GM19455 (cell line): ENCODE measurements around the gene ATP11C.
"Not testable (repeated sequence)": the region's sequence is repeated elsewhere in the genome, so short reads cannot be mapped to it uniquely, and the experiment has no call there.

Experiments
- ATAC-seq: cut with Tn5 transposase; IDR thresholded peaks from one replicate; pipeline ENCODE4 v1.9.1; 2021; ENCODE audit not compliant: unreplicated experiment

The ATP11C gene

DNA sequence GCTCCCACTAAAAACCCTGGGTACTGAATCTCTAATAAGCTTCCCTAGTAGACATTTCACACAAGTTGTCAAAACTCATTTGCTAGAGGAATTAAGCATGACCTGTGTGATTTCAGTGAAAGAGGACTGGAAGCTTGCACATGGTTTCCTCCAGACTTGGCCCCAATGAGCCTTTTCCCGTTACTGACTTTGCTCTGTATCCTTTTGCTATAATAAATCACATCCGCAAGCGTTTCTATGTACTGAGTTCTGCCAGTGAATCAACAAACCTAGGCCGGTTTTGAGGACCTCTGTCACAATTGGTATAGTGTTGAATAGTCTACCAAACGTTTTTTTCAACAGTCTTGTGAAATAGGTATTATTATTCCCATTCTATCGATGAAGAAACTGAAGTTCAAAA, 8.2 kb downstream of the ATP11C start:
- no peak for ATAC-seq

DNA sequence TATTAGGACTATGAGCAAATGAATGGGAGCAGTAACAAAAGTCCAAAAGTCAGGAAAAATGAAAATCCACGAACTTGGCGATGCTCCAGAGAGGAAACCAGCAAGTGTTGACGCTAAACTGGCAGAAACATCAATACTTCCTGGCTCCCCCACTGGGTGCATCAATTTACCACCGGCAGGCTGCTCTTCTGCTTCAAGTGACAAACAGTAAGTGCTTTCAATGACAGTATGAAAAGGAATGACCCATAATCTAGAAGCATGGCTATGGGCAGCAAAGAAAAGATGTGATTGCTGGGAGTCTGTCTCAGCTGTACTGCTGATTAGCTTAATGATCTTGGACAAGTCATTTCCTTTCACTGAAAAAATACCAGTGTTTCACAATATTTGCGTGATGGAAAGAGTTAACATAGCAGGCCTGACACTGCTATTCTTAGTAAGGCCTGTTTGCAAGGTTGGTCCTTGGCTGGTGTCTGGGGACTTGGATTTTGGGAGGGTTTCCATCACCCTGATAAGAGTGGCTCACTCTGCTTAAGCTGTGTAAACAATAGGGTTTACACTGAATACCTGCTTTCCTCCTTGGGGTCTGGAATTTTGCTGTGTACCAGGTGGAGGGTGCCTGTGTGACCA, 8.7 kb downstream of the ATP11C start:
- ATAC-seq: no peak

DNA sequence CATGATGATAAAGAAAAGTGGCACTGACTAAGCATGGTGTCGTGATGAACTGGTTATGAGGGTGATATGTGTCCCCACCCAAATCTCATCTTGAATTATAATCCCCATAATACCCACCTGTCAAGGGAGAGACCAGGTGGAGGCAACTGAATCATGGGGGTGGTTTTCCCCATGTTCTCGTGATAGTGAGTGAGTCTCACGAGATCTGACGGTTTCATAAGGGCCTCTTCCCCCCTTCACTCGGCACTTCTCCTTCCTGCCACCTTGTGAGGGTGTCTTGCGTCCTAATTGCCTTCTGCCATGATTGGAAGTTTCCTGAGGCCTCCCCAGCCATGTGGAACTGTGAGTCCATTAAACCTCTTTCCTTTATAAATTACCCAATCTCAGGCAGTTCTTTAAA, 11.7 kb downstream of the ATP11C start:
- ATAC-seq: not testable (repeated sequence)

DNA sequence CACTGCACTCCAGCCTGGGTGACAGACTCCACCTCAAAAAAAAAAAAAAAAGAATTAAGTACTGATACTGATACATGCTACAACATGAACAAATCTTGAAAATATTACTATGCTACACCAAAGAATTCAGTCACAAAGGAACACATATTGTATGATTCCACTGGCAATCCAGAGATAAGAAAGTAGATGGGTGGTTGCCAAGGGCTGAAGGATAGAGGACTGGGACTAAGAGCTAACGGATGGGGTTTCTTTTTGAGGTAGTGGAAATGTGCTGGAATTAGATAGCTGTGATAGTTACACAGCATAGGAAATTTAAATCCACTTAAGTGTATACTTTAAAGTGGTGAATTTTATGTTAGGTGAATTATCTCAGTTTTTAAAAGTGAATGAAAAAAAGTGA, 12.5 kb downstream of the ATP11C start:
- ATAC-seq: no peak

DNA sequence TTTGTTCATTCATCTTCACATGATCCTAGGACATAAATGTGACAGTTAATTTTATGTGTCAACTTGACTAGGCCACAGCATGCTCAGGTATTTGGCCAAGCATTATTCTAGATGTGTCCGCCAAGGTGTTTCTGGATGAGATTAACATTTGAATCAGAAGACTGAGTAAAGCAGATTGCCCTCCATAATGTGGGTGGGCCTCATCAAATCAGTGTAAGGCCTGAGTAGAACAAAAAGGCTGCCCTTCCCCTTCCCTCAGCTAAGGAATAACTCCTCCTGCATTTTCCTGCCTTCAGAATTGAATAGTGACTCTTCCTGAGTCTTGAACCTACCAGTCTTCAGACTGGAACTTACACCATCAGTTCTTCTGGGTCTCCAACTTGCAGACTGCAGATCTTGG, 18.4 kb downstream of the ATP11C start:
- ATAC-seq: no peak

DNA sequence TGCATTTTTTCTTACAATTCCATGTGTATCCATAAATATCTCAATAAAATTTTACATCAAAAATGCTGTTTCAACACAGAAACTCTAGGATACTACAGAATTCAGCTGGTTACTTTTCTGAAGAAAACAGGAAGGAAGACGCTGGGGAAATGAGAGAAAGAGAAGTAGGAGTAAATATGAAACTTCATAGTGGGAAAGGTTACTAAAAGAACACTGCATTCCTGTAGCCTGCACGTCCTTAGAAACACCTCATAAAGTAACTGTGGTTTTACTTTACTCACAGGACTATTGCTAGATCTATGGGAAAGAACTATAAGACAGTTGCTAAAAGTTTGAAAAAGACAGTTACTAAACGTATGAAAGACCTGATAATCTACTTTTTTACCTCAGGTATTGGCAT, 23.1 kb downstream of the ATP11C start:
- no peak for ATAC-seq

DNA sequence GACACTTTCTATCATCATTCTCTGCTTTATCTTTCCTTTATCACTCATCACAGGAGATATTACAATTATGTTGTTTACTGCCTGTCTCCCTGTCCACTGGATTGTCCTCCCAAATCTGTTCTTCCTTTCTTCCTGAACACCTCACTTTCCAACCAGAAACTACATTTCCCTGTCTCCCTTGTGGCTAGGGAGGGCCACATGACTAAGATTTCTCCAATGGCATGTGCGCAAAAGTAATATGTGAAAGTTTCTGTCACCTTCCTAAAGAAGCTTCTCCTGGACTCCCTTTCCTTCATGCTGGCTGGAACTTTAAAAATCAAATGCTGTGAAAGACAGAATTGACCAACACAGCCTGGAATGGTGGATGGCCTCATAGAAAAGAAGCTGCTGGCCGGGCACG, 25.8 kb downstream of the ATP11C start:
- ATAC-seq: no peak

DNA sequence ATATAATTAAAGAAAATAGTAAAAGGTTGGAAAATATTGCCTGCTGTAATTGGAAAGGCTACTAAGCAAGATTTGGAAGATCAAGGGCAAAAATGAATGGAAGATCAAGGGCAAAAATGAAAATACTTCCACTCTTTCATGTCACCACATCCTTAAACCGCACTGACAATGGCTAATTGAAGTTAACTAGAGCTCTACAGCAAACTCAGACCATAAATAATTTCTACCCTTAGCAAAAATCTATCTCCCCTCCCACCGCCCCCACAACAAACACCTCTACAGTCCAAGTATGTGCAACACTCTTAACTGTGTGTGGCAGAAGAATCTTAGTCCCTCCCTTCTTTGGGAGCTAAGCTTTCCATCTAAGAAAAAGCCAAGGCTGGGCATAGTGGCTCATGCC, 27.1 kb downstream of the ATP11C start:
- ATAC-seq: no peak

DNA sequence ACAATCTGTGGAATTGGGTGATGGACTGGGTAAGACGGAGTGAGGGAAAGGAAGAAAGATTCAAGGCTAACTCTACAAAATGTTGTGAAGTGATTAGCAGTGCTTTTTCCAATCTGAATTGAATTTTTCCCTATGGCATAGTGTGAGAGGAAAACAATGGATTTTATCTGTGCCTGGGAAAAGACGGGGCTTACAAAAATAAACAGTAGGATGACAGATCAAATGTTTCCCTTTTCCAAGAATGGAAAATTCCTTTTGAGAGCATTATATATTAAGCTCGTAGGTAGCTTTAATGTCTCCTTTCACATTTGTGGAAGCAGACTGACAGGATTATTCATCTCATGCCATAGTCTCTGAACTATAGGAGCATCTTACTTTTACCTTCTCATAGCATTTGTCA, 27.8 kb downstream of the ATP11C start:
- no peak for ATAC-seq

DNA sequence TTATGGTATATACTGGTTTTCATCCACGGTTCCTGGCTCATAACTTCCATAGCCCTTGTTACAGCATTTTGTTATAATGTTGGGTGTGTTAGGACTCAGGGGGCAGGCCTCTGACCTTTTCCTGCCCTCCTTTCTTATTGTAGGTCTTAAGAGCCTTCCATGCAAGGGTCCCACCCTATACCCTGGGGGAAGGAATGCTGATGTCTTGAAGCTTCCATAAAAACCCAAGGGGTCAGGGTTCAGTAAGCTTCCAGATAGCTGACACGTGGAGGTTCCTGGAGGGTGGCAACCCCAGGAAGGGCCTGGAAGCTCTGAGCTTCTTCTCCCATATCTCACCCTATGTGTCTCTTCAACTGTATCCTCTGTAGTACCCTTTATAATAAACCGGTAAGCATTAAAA, 29.6 kb downstream of the ATP11C start:
- no peak for ATAC-seq

DNA sequence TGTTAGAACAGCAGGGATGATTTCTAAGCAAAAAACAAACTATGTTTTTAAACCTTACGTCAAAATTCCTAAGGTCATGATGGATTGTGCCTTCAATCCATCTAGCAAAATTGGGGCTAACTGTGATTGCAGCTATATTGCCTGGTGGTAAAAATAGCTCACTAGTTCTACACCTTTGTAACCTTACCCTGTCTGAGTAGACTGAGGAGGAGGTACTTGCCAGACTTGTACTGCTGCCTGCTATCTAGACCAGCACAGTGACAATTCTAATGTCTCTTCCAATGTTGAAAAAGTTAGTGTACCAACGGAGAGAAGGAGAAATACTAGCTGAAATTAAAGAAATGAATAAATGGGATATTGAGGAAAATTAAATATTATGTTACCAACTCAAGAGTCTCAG, 30.3 kb downstream of the ATP11C start:
- no peak for ATAC-seq

DNA sequence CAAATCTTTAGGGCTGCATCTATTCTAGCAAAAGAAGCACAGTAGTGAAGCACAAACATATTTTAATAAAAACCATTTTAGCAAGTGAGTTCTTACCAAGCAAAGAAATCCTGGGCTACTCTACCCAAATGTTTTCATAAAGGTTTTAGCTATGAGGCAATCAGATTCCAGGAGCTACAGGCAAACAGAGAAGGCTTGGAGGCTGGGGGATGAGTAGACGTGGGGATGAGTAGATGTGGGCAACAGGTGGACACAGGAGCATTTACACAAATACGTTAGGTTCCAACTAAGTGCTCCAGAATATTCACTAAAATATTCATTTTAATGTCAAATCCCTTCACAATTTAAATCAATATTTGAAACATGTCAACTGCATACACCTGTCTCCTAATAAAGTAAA, 34.5 kb downstream of the ATP11C start:
- no peak for ATAC-seq

DNA sequence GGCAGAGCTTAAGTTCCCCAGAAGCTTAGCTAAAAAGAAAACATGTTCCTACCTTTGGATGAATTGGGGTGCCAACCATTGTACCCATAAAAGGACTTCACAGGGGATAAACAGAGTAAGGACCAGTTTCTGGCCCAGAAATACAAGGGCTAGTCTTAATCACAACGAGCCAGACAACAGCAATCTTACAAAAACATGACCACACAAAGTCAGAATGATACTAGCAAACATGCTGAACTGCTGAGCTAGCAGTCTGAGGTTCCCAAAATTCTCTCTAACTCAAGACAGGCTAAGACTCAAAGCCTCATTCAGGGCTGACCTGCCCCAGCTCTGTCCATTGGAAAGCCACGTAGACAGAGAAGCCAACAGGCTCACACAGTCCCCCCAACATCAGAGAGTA, 40.3 kb downstream of the ATP11C start:
- ATAC-seq: peak; percentile 74

DNA sequence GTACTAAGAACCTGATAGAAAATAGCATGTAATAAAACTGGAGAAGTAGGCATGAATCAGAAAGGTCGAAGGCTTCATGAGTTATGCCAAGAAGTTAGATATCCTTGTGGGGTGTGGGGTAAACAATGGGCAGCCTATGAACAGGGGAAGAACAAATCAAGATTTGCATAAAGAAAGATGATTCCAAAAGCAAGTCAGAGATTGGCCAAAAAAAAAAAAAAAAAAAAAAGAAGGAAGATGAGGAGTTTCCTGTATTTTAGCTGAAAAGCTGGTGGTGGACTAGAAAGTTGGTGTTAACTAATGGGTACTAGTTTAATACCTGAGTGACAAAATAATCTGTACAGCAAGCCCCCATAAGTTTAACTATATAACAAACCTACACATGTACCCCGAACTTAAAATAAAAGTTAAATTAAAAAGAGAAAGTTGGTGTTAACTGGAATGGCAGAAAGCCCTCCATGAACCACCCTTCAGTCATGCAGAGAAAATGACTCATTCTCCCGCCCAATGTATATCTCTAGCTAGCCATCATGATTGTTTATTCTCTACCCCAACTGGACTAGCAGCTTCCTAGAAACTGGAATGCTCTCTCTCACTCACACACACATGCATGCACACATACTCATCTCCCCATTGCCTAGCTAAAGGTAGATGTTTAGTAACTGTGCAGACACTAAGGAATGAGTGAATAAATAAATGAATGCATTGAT, 41.7 kb downstream of the ATP11C start:
- ATAC-seq: no peak

DNA sequence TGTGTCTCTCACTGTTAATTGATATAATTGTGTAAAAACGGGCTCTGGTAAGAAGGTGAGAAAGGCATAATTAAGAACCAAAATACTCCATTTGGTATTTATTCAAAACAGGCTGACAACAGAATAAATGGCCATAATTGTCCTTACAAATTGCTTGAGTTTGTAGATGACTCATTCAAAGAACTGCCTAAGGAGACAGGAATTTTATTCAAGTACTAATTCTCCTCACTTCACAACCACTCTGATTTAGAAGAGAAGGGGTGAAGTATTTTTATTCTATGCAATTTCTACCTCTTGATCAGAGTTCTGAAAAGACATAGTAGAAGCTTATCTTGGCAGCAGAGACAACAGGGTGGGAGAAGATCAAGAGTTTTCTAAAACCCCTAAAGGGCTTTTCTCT, 43.1 kb downstream of the ATP11C start:
- no peak for ATAC-seq

DNA sequence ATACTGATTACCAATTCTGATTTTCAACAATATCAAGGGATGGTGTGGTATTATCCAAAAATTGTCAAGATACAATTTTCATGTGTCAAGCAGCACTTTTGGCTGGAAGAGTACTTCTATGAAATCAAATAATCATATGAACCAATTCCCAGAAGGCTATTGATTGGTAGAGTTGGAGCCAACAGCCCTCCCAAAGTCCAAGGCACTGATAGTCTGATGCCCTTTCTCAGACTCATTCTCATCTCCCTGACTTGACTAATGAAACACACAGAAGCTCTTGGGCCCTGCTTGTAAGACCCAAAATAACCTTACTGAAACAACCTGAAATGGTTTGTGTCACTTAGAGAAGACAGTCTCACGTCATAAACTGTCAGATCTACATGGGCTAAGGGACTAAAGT, 48.9 kb downstream of the ATP11C start:
- ATAC-seq: no peak

DNA sequence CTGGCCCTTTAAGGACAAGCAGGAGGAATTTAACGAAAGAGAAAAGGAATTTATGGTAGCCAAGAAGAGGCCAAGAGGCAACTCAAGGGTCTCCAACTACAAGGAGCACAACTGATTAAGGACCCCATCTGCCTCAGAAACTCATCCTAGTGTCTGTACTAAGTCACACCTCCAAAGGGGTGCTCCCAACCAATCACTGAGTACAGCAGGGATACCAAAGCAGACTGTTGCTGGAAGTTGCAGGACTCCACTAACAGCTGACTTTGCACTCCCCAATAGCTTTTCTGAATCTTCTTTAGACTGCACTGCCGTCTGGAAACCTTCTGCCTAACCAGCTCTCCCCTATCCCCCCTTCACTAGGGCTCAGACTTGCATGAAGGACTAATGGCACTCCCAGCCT, 50.6 kb downstream of the ATP11C start:
- no peak for ATAC-seq

DNA sequence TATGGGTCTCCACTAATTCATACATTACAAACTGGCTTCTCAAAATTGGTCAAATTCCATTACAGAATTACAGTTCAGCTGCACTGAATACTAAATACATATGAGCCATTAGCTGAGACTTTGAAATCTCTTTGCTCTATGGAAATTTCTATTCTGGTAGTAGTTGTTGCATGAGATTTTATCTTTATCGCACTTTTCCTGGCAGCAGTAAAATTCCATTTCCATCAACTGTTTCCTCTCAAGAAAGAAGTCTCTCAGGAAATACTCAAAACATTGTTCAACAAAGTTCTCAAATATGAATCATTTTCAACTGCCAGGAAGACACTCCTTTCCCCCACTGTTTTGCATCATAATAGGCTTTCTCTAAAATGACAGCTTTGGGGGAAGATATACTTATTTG, 51.3 kb downstream of the ATP11C start:
- ATAC-seq: no peak

DNA sequence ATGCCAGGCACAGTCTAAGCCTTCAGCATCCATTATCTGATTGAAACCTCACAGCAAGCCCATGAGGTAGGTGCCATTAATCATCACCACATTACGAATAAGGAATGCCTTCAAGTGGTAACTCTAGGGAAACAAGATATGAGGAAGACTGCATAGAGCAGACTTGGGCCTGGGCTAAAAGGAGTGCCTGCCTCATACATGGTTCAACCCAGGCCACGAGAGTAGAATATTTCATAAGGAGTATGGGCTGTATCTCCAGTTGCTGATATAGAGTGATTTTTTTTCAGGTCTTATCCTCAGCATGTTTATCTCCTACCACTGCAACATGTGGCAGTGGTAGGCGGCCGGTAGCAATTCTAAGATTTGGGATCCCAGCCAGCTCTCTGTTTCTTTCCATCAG, 51.7 kb downstream of the ATP11C start:
- no peak for ATAC-seq

DNA sequence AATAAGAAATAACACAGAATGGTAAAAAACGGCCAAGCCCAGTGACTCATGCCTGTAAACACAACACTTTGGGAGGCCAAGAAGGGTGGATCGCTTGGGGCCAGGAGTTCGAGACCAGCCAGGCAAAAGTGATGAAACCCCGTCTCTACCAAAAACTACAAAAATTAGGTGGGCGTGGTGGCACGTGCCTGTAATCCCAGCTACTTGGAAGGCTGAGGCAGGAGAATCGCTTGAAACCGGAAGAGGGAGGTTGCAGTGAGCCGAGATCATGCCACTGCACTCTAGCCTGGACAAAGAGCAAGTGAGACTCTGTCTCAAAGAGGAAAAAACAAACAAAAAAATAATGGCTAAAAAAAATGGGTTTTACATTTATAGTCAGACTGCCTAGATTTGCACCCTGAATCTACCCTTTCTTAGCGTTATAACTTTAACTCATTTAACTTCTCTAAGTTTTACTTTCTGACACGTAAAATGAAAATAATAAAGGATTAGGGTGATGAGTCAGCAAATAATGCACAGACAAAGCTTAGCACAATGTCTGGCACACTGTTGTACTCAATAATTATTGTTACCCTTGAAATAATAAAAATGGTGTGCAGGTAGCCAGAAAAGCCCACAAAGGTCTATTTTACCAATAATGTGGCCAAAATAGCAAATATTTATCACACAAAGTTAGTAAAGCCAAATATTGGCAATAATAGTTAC, 55.0 kb downstream of the ATP11C start:
- no peak for ATAC-seq

DNA sequence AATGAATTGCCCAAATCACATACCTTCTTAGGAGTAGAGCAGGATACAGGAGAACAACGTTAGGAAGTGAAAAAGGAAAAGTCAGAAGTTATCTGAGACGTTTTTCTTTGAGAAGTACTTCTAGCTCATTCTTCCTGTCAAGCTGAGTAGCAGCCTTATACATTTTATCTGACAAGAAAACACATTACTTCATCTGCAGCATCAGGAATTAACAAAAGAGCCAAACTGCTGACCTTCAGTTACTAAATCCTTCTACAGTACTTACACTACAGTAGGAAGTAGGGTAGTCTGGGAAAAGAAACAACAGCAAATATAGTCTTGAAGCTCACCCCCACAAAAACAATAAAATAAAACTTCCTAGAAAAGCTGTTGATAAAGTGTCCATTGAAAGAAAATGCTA, 57.0 kb downstream of the ATP11C start:
- no peak for ATAC-seq

DNA sequence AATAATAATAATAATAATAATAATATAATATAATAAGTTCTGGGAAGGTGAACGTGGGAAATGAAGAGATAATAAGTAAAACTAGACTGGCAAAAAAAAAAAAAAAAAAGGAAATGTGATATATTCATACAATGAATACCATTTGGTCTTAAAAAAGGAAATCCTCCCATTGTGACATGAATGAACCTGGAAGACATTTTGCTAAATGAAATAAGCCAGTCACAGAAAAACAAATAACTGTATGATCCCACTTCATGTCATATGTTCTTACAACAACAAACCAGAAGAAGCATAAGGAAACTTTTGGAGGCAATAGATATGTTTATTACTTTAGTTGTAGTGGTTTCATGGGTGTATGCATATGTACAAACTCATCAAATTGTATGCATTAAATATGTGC, 63.1 kb downstream of the ATP11C start:
- no peak for ATAC-seq

DNA sequence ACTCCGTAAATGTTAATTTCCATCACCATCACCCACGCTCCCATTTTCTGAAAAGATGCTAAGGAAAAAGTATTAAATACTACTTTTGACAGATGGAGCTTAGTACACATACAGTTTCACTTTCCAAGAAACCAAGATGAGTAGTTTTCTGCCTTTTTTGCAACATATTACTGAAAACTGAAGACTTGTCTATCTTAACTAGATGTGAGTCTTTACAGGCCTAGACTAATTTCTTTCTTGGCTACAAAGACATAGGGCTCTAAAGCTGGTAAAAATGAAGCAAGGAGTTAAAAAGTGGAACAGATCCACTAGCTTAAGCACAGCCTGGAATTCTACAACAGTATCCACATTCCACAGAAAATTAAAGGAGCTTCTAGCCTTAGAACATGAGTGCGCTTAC, 68.2 kb downstream of the ATP11C start:
- ATAC-seq: no peak
